Measurements from ENCODE around the gene RSF1.

RSF1 gene

DNA sequence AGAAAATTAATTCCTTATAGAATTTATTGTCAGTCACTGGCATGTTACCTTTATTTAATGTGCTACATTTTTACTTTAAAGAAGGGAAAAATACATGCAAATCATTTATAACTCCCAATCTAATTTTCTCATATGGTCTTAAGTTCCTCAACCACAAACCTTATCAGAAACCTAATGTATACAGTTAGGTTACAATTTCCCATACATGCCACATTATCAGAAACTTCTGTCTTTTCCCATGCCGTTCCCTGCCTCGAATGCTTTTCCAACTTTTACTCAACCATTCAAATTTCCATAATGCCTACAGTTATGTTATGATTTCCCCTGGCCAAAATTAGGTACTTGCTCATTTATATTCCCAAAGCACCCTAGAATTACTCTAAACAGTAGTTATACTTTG is 13.5 kb downstream of the RSF1 start:
- no peak for DNase-seq

DNA sequence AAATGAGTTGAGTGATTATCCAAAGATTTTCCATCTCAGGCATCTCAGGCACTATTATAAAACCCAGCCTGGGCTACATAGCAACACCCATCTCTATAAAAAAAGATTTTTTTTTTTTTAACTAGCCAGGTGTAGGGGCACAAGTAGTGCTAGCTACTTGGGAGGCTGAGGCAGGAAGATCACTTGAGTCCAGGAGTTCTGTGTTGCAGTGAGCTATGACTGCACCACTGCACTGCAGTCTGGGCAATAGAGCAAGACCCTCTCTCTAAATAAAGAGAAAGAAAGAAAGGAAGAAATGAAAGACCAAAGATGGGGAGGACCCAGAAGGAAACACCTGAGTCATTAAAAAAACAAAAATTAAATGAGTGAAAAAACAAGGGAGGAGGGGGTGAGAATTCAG is 14.1 kb downstream of the RSF1 start:
- no peak for DNase-seq

DNA sequence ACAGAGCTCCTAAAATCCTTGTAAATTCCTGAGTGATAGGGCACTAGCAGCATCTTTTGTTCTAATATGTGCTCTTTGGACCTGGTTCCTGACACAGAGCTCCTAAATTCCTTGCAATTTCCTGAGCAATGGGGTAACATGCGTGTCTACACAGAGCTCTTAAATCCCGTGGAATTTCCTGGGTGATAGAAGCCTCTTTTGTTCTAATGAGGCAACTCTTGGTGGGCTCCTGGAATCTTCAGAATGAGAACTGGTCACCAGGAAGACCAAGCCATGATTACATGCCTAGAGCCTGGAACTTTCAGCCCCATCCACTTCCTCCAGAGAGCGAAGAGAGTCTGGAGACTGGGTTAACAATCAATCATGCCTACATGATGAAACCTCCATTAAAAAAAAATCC is 19.0 kb downstream of the RSF1 start:
- DNase-seq: no peak

DNA sequence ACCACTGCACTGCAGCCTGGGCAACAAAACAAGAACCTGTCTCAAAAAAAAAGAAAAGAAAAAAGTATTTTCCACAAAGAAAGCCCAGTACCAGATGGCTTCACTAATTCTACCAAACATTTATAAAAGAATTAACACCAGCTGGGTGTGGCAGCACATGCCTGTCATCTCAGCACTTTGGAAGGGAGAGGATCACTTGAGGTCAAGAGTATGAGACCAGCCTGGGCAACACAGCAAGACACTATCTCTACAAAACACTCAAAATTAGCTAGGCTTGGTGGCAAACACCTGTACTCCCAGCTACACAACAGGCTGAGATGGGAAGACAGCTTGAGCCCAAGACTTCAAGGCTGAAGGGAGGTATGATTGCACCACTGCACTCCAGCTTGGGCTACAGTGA is 20.1 kb downstream of the RSF1 start:
- no peak for DNase-seq

DNA sequence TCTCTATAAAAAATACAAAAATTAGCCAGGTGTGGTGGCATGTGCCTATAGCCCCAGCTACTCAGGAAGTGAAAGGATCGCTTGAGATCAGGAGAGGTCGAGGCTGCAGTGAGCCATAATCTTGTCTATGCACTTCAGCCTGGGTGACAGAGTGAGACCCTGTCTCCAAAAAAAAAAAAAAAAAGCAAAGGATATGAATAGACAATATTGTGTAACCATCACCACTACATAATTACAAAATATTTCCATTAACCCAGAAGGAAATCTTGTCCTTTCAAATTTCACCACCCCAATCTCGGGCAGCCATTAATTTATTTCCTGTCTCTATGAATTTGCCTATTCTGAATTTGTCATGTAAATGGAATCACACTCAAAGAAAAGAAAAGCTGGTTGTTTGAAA is 21.2 kb downstream of the RSF1 start:
- no peak for DNase-seq

DNA sequence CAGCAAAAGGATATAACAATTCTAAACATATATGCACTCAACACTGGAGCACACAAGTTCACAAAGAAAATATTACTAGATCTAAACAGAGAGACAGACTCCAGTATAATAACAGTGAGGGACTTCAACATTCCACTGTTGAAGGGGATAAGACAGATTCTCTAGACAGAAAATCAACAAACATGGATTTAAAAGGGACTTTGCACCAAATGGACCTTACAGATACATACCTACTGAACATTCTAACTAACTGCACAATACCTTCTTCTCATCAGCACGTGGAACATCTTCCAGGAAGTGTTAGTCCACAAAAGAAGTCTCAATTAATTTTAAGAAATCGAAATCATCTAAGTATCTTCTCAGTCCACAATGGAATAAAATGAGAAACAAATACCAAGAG is 26.6 kb downstream of the RSF1 start:
- DNase-seq: no peak

DNA sequence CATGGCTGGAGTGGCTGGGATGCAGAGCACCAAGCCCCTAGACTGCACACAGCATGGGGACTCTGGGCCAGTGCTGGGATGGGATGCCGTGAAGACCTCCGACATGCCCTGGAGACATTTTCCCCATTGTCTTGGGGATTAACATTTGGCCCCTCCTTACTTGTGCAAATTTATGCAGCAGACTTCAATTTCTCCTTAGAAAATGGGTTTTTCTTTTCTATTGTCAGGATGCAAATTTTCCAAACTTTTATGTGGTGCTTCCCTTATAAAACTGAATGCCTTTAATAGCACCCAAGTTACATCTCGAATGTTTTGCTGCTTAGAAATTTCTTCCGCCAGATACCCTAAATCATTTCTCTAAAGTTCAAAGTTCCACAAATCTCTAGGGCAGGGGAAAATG is 29.2 kb downstream of the RSF1 start:
- no peak for DNase-seq

DNA sequence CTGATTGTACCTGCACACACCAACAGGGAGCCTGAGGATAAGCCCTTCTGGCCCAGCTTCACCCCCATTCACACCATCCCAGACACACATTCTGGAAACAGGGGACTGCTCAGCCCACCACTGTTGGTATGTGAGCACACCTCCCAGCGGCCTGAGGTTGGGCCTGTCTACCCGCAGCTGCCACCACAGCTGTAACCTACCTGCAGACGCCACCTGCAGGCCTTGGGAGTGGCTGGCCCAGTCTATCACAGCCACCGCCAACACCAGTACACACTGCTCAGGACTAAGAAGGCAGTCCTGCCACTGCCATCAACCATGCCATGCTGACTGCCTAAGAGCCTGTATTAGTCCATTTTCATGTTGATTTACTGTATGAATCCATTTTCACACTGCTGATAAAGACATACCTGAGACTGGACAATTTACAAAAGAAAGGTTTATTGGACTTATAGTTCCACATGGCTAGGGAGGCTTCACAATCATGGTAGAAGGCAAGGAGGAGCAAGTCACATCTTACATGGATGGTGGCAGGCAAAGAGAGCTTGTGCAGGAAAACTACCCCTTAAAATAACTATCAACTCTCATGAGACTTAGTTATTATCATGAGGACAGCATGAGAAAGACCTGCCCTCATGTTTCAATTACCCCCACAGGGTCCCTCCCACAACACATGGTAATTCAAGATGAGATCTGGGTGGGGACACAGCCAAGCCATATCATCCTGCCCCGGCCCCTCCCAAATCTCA is 30.6 kb downstream of the RSF1 start:
- no peak for DNase-seq

DNA sequence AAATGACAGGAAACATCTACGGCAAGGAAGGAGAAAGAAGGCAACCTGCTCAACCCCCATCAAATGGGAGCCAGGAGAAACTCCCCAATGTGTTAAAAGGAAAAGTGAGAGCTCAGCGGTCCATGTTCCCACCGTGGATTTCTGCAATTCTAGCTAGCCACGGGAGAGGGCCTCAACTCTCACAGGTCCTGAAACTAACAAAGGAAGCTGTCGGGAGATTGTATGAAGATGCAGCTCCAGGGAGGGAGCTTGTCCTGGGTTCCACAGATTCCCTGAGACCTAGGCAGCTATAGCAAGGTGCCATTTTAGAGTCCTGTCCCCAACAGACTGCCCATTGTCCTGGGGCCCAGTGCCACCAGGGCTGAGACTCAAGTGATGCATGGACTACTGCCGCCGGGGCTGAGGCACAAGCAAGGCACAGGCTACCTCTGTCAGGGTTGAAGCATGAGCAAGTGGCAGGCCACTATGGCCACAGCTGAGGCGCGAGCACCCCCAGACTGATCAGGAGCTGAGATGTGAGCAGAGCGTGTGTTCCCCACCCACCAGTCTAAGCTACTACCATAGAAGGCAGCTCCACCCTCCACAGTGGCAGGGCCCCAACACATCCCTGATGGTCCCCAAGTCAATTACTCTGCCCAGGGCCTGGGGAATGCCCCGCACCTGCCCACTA is 31.3 kb downstream of the RSF1 start:
- DNase-seq: no peak

DNA sequence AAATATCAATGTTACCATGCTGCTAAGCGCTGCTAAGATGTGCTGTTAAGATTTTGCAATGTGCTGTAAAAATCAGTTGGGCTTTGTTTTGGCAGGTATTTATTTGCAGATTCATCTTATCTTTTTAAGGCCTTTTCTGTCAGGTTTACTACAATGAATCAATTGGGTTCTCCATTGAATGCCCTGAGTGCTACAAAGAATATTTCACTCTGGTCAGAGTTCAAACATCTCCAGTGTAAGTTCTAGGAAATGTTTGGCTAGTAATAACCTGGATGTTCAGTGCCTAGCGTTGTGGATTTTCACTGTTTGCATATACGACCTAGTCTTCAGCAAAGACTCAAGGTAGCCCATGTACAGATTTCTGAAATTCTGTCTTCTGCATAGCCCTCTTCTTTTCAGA is 36.0 kb downstream of the RSF1 start:
- no peak for DNase-seq

DNA sequence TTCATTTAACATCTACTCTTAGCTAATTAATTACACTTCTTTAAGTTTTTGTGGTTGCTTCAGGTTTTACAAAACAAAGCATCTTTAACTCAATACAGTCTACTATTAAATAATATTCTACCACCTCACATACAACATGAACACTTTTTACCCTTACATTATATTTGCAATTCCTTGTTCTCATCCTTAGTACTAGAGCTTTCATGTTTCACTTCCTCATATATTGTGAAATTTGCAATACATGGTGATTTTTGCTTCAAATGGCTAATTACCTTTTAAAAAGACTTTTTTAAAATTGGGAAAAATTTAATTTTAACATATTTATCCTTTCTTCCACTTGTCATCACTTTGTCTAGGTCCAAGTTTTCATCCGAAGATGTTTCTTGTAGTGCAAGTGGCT is 37.5 kb downstream of the RSF1 start:
- no peak for DNase-seq

DNA sequence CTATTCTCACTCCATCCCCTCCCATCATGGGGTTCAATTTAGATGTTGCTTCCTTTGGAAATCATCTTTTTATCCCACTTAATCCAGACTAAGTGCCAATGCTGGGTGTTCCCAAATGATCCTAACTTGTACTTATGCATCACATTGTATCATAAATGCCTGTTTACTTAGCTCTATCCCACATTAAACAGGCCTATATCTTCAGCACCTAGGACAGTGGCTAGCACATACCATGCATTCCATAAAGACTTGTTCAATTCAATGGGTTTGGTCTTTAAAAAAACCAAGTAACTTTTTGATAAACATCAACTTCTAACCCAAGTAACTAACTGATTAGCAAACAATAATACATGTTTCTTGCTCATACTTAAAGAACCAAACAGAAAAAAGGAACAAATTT is 40.6 kb downstream of the RSF1 start:
- DNase-seq: no peak

DNA sequence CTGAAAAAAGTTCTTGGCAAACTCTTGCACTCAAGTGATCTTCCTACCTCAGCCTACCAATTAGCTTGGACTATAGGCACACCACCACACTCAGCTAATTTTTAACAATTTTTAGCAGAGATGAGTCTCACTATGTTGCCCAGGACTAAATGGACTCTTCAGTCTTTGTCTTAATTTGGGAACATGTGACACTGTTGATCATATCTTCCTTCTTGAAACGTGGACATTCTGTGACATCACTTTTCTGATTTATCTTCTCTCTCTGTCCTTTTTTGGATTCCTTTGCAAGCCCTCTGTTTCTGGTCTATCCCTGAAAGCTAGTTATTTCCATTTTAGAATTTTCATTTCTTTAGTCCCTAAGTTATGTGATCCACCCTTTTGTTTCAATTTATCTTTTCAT is 42.0 kb downstream of the RSF1 start:
- DNase-seq: no peak

DNA sequence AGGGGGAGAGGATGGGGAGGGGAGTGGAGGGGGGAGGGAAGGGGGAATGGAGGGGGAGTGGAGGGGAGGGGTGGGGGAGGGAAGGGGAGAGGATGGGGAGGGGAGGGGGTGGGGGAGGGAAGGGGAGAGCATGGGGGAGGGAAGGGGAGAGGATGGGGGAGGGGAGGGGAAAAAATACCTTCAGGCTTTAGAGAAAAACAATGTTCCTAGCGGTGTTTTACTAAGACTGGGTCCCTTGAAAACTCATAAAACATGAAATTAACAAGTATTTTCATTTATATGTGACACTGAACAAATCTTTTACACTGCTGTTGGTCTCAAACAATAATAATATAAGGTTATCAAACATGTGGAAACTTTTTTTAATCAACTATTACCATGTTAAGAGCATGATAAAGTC is 42.4 kb downstream of the RSF1 start:
- DNase-seq: no peak

DNA sequence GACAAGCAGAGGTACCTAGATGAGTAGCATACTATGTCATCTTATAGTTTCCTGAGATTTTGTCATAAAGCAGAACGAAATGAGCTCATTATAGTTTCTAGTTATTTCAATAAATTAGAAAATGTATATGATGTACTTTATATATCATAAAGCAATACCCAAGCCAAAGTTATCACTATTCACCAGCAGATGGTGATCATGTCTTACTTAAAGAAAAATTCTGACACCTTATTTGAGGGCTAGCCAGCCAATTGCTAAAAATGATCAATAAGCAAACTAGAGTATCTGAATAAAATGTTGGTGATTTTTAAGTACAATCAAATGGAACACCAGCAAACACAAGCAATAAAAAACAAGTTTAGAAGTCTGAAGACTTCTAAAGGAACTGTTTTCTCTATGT is 44.1 kb downstream of the RSF1 start:
- no peak for DNase-seq

DNA sequence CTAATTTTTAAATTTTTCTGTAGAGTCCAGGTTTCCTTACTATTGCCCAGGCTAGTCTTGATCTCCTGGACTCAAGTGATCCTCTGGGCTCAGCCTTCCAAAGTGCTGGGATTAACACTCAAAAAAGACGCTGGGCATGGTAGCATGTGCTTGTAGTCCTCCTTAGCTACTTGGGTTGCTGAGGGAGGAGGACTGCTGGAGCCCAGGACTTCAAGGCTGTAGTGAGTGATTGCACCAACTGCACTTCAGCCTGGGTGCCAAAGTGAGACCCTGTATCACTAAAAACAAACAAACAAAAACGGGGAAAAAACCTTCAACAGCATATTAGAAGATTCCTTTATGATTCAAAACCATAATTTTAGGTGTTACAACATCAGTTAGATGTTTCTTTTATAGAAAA is 44.6 kb downstream of the RSF1 start:
- no peak for DNase-seq

DNA sequence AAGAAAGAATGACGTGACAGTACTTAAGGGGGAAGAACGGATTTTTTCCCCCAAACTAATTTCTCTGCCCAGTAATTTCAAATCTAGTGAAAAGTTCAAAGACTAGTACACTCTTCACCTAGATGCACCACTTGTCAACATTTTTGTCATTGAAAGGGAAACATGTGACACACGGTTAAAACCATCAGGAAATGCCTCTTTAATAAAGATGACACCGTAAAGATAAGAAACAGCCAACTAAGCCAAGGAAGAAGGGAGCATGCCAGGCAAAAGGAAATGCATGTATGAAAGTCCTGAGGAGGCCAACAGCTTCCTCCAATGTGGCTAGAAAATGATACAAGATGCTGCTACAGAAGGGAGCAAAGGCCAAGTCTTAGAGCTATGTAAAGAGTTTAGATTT is 49.4 kb downstream of the RSF1 start:
- no peak for DNase-seq

DNA sequence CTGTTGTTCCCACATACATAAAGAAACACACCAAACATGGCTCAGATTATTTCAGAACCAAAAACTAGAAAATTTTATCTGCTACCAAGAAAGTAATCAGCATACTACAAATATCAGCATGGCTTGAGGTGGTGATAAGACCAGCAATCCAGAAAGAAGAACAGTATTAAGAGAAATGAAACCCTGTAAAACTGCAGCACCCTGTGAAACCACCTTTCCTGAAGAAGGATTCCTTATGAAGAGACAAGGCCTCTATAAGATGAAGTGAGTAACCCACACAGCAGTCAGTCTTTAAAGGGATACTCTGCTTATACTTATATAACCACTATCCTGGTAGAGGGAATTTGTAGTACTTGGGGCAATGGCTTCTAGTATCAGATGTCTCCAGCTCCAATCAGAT is 49.9 kb downstream of the RSF1 start:
- DNase-seq: no peak

DNA sequence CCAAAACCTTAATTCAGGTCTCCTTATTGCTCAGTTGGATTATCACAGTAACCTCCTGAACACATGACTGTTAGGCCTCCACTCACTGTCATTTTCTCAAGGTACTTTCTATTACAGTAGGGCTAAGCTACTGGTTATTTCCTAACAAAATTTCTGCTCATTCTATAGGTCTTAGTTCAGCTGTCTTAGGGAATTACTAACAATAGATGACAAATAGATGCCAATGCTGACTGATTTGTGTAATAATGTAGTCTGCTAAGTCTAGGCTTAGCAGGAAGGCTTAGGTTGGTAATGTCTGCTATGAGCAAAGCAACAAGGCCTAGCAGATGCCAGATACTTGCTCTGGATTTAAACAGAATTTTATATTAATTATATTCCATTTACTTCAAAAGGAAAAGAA is 58.1 kb downstream of the RSF1 start:
- no peak for DNase-seq

DNA sequence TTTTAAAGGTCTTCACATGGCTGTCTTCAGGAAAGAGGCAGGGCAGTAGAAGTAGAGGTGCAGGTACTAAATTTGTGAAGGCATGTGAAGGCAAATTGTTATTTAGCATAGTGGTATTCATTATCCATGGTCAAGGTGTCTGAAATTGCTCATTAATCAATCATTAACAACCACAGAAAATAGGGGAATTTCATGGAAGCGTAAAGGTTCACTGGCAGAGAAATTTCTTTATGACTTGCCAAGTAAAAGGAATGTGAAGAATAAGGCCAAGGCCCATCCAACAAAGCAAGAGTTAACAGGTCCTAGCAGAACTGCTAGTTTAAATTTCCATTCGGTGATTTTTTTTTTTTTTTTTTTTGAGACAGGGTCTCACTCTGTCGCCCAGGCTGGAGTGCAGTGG is 59.0 kb downstream of the RSF1 start:
- DNase-seq: no peak

DNA sequence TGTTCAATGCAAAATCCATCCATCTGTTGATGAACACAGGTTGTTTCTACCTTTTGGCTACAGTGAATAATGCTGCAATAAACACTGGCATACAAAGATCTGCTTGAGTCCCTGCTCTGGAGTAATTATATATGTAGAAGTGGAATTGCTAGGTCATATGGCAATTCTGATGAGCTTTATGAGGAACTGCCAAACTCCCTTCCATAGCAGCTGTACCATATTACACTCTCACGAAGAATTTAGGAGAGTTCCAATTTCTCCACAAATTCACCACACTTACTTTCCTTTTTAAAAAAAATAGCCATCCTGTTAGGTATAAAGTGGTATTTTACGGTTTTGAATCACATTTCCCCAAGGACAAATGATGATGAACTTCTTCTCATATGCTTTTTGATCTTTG is 62.2 kb downstream of the RSF1 start:
- no peak for DNase-seq

DNA sequence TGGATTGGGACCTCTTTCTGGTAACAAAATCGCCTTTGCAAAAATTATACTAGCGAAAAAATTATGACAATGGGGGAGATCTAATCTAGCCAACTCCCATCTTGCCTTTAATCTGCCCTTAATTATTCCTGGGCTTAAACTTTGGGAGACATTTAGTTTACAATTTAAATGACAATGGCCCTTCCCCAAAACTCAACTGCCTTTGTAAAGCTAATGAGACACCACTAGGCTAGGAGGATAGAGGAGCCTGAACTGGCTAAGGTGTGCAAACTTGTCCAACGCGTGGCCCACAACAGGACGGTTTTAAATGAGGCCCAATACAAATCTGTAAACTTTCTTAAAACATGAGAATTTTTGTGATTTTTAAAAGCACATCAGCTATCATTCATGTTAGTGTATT is 67.3 kb downstream of the RSF1 start:
- DNase-seq: no peak

DNA sequence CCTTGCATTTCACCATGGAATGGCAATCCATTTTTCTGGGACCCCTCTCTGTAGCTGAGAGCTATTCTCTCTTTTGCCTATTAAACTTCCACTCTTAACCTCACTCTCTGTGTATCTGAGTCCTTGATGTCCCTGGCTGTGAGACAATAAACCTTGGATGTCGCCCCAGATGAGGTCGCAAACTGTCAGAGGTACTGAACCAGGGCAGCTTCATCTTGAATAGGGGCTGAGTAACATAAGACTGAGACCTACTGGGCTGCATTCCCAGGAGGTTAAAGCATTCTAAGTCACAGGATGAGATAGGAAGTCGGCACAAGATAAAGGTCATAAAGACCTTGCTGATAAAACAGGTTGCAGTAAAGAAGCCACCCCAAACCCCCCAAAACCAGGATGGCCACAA is 68.0 kb downstream of the RSF1 start:
- no peak for DNase-seq

DNA sequence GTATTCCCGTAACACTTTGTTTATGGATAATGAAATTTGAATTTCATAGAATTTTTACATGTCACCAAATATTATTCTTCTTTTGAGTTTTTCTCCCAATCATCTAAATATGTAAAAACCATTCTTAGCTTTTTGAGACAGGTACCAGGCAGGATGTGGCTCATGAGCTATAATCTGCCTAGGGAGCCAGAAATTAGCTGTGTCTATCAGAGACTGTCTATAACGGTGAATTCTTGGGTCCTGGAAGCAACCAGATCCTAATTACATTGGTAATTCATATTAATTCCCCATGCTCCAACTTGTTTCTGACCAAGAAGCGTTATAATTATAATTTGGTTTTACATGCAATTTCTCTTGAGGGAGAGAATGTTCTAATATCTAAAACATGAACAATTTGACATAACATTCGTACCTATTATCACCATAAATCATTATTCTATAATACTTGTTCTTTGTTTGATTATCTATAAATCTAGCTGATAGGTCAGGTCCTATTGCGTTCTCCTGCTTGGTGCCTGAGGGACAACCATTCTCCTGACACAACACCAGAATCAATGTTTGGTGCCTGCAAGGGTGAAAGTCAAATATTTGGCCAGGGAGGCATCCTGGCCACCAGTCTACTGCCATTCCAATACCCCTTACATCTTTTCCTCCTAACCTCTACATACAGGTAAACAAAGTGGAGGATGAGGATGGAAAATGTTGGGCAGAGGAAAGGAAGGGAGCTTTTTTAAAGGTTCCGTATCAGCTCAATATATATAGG is 69.9 kb downstream of the RSF1 start:
- no peak for DNase-seq
